ENCODE results near the gene SHISAL2A. TPM values are rescaled to one million over a fixed set of nuclear protein-coding genes. Genes with fewer than 3 reads are reported as not detected.
"Not testable (repeated sequence)": the region's sequence is repeated elsewhere in the genome, so short reads cannot be mapped to it uniquely, and the experiment has no call there.

SHISAL2A gene
- polyA plus RNA-seq, 1 experiment = not detected

- POLR2A ChIA-PET = no interaction called here
- CTCF ChIA-PET = no interaction called here
- Histone ChIP-seq H3K27me3 (ENCODE audit: control insufficient read depth, insufficient read depth, low read length) (no peaks in the 10 kb centered on the region), H3K27ac (ENCODE audit: low read depth, low read length) (no peak overlapping the region), H3K4me3 (ENCODE audit: low read depth, low read length) (no peak overlapping the region), H3K9me3 (ENCODE audit: control insufficient read depth, insufficient read depth, low read length) (no peaks in the 10 kb centered on the region)
- no peak for DNase-seq (ENCODE audit: low read depth, low spot score)
- TF ChIP-seq, protein P1, sequence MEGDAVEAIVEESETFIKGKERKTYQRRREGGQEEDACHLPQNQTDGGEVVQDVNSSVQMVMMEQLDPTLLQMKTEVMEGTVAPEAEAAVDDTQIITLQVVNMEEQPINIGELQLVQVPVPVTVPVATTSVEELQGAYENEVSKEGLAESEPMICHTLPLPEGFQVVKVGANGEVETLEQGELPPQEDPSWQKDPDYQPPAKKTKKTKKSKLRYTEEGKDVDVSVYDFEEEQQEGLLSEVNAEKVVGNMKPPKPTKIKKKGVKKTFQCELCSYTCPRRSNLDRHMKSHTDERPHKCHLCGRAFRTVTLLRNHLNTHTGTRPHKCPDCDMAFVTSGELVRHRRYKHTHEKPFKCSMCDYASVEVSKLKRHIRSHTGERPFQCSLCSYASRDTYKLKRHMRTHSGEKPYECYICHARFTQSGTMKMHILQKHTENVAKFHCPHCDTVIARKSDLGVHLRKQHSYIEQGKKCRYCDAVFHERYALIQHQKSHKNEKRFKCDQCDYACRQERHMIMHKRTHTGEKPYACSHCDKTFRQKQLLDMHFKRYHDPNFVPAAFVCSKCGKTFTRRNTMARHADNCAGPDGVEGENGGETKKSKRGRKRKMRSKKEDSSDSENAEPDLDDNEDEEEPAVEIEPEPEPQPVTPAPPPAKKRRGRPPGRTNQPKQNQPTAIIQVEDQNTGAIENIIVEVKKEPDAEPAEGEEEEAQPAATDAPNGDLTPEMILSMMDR (IDR thresholded peaks at IDR 0.05; ENCODE audit: low read depth, low read length) = no peak
Measured at GRCh38 chr1:52692697-52693096, 59.7 kb downstream of the SHISAL2A start.

- DNase-seq (ENCODE audit: low read depth, low spot score); H3K4me3 ChIP-seq (ENCODE audit: low read depth, low read length); CTCF ChIA-PET; H3K27ac ChIP-seq (ENCODE audit: low read depth, low read length); H3K9me3 ChIP-seq (ENCODE audit: control insufficient read depth, insufficient read depth, low read length); H3K27me3 ChIP-seq (ENCODE audit: control insufficient read depth, insufficient read depth, low read length): not testable (repeated sequence)
- POLR2A ChIA-PET = interaction anchor here (0.6 kb wide), 1 partner anchor 296 kb away, joined by 4 read pairs; no protein-coding TSS in a partner anchor
Measured at GRCh38 chr1:52693351-52693750, 60.4 kb downstream of the SHISAL2A start.

DNA sequence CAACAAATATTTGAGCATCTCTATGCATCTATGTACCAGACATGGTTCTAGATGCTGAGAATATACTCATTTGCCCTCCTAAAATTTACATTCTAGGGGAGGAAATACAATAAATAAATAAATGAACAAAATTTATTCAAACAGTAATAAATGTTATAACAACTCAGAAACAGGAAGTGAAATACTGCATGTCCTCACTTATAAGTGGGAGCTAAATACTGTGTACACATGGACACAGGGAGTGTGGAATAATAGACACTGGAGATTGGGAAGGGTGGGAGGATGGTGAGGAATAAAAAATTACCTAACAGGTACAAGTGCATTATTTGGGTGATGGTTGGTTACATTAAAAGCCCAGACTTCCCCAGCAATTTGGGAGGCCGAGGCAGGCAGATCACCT lies 60.9 kb downstream of the SHISAL2A start:
- TF ChIP-seq, protein P1 (IDR thresholded peaks at IDR 0.05; ENCODE audit: low read depth, low read length) = no peak
- H3K9me3 ChIP-seq (ENCODE audit: control insufficient read depth, insufficient read depth, low read length) = no peaks in the 10 kb centered on the region; the same call in 1 of the 2 replicates
- H3K4me3 ChIP-seq (ENCODE audit: low read depth, low read length) = no peak overlapping the region
- DNase-seq (ENCODE audit: low read depth, low spot score) = no peak
- H3K27me3 ChIP-seq (ENCODE audit: control insufficient read depth, insufficient read depth, low read length) = no peaks in the 10 kb centered on the region
- CTCF ChIA-PET = no interaction called here
- POLR2A ChIA-PET = interaction anchor here (0.6 kb wide), 1 partner anchor 296 kb away, joined by 4 read pairs; no protein-coding TSS in a partner anchor
- no peak overlapping the region for H3K27ac ChIP-seq (ENCODE audit: low read depth, low read length)

GRCh38 chr1:52695627-52696026 lies 62.7 kb downstream of the SHISAL2A start:
- TF ChIP-seq, protein P1 (IDR thresholded peaks at IDR 0.05; ENCODE audit: low read depth, low read length) = no peak
- CTCF ChIA-PET = interaction anchor here (0.7 to 1.0 kb wide), 2 partner anchors 11 to 348 kb away, joined by 3 to 4 read pairs; no protein-coding TSS in a partner anchor
- no peak for DNase-seq (ENCODE audit: low read depth, low spot score)
- POLR2A ChIA-PET = no interaction called here
- H3K27ac ChIP-seq (ENCODE audit: low read depth, low read length) = no peak overlapping the region
- H3K27me3 ChIP-seq (ENCODE audit: control insufficient read depth, insufficient read depth, low read length) = no peaks in the 10 kb centered on the region
- H3K4me3 ChIP-seq (ENCODE audit: low read depth, low read length) = no peak overlapping the region
- H3K9me3 ChIP-seq (ENCODE audit: control insufficient read depth, insufficient read depth, low read length) = no peaks in the 10 kb centered on the region; the same call in 1 of the 2 replicates

DNA sequence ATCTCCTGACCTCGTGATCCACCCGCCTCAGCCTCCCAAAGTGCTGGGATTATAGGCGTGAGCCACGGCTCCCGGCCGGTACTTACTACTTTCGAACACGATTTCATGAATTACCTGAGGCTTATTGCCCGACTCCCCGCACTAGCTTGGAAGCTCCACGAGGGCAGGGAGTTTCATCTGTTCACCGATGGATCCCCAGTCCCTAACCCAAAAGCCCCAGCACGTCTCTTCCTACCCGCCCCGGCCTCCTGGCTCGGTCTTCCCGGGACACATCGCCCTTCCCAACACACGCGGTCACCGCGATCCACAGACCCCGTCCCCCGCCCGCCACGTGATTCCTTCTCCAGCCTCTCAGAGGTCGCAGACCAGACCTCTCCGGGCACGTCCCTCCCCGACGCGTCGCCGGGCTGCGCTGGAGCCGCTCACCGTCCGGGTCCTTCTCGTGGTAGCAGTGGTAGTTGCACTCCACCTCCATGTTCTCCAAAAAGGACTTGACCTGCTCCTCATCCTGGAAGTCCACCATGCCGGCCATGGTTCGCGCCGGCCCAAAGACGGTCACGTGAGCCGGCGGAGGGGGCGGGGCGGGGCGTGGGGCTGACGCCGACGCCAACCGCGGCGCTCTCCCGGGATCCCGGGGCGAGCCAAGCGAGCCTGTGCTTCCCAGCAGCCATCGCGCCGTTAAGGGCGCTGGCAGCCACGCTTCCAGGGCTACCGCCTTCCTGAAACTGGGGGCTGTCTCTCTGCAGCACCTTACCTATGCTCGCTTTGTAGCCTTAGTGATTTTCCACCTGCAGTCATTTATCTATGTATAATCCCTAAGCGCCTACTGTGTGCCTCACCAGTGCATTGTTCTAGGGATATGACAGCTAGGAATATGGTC lies 65.1 kb downstream of the SHISAL2A start, which contains the start of gene COA7:
COA7 (minus strand) TSS at position 553 of the 880 bp plus-strand sequence; CDS start at position 532, 21 bp downstream.
- H3K27me3 ChIP-seq (ENCODE audit: control insufficient read depth, insufficient read depth, low read length) = no peaks in the 10 kb centered on the region
- DNase-seq (ENCODE audit: low read depth, low spot score) = no peak
- POLR2A ChIA-PET = no interaction called here
- peak within 1 kb of the TSS; percentile 65 for H3K27ac ChIP-seq (ENCODE audit: low read depth, low read length)
- CTCF ChIA-PET = interaction anchor here (0.6 kb wide), 1 partner anchor 45 kb away, joined by 3 read pairs; no protein-coding TSS in a partner anchor
- no peaks in the 10 kb centered on the region; the same call in 1 of the 2 replicates for H3K9me3 ChIP-seq (ENCODE audit: control insufficient read depth, insufficient read depth, low read length)
- TF ChIP-seq, protein P1 (IDR thresholded peaks at IDR 0.05; ENCODE audit: low read depth, low read length) = no peak
- peak within 1 kb of the TSS; percentile 83 for H3K4me3 ChIP-seq (ENCODE audit: low read depth, low read length)

Measured in AG04450 (cell line).